Activated CD4-positive, alpha-beta T cell treated with anti-CD3 and anti-CD28 coated beads, Interleukin-2, amount 50 U/mL, for 4 hours (primary cell): ENCODE results near the gene SRSF3.
"Not testable (repeated sequence)": the region's sequence is repeated elsewhere in the genome, so short reads cannot be mapped to it uniquely, and the experiment has no call there.

Experiments
- DNase-seq, 2 experiments: peaks; one replicate each; pipeline ENCODE4 v3.0.0-alpha.2; 2020

The SRSF3 gene

DNA sequence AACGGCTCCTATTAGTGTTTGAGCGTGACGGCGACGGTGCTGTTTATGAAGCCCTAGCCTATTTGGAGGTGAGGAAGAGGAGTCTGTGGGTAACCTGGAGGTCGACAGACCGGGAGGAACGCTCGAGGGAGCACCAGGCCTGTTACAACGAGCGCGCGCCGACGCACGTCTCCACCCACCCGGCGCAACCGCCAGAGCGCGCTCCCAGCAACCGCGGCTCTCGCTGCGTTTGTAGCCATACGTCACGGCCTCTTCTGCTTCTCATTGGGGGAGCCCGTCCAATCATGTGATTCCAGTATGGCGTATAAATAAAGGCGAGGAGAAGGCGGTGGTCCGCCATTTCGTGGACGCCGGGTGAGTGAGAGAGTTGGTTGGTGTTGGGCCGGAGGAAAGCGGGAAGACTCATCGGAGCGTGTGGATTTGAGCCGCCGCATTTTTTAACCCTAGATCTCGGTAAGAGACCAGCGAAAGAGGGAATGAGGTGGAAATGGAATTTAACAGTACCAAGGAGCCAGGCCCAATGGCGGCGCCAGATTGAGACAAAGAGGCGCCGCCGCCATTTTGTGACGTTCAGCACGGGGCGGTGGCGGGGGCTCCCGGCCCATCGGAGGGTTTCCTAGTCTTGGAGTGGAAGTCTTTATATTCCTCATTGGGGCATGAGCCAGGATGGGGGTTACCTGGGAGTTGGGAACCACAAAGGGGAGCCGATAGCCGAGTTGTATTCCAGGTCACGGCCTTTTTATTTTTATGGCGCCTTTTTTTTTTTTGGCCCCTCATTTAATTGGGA lies at the start of gene SRSF3:
SRSF3 (plus strand) TSS at position 334 of the 787 bp plus-strand sequence. CDS start 2,401 bp downstream, outside the sequence.
- DNase-seq, result peak; percentile 89 to 91

DNA sequence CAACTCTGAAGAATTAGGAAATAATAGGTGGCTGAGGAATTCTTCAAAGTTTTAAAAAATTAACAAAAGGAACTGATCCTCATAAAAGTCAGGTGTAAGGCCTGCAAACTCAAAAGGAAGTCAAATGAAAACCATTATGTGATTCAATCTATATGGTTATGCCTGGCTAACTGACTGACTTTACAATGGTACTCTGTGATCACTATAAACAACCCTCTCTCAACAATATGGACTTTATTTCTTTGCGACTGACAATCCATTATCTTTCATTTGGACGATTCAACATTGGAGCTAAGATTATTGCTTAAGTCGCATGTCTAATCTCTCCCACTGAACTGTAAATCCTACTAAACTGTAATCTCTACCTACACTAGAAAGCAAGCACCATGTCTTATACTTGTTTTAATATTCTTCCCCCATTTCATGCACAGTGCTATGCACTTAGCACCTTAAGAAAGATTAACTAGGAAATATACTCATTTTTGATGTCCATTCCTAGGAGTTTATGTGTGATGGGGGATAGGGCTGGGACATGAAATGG lies 48.3 kb upstream of the SRSF3 start:
- DNase-seq, result no peak

DNA sequence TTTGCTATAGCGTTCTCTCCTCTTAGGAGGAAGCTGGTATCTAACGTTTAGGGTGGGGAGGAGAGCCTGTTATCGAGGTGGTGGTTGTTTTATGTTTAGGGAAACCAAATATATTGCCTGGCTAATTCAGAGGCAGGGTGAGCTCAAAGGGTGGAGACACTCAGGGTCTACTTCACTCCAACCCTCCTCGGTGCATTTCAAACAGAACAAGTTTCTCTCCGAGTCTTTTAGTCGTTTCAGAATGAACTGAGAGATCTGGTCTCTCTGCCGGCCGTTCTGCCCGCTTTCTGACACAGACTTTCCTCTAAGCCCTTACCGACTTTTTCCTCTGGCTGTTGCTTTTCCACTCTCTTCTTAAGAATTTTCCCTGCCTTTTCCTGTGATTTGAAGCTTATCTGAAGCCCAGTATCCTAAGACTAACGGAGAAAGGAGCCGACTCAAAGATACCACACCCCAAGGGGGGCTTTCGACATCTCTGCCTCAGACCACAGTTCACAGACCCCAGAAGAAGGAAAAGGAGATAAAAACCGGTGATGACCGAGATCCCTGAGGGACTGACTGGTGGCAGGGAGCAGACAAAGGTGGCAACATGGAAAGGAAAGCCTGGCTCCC lies 47.7 kb upstream of the SRSF3 start:
- DNase-seq, result no peak

- DNase-seq, result peak; percentile 87 to 88
Observed at GRCh38 chr6:36546920-36547645, 47.1 kb upstream of the SRSF3 start, which contains the start of gene STK38. Gene STK38, minus strand, starts transcription at chr6:36547479. Its CDS starts 7,277 bp downstream, at chr6:36540202.

DNA sequence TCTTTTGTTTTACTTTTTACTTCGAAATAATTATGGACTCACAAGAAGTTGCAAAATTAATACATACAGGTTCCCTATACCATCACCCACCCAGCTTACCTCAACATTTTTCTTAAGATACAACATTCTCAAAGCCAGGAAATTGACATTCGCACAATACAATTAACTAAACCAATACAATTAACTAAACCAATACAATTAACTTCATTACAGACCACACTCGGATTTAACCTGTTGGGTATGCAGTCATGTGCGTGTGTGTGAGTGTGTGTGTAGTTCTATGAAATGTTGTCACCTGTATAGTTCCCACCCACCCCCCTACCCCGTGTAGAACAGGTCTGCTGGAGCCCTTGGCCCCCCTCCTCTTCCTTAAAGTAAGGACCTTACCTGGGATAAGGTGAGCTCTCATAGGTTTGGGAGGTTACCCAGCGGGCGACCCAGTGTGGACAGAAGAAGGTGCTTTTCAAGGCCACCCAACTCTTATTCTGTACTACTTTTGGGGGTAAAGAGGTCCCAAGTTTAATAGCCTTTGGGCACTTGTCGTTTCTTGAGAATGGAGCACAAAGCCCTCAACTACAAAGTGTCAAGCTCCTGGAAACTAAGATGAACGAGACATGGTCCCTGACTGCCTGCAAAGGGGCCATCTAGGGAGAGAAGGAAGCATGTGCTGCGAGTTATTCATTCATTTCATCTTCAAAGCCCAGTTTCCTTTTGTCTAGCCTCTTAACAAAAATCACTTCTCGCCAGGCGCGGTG lies 46.3 kb upstream of the SRSF3 start:
- no peak for DNase-seq

- DNase-seq, result no peak
Observed at GRCh38 chr6:36548401-36548743, 45.8 kb upstream of the SRSF3 start.

GRCh38 chr6:36550473-36551000 lies 43.6 kb upstream of the SRSF3 start:
- no peak for DNase-seq

DNA sequence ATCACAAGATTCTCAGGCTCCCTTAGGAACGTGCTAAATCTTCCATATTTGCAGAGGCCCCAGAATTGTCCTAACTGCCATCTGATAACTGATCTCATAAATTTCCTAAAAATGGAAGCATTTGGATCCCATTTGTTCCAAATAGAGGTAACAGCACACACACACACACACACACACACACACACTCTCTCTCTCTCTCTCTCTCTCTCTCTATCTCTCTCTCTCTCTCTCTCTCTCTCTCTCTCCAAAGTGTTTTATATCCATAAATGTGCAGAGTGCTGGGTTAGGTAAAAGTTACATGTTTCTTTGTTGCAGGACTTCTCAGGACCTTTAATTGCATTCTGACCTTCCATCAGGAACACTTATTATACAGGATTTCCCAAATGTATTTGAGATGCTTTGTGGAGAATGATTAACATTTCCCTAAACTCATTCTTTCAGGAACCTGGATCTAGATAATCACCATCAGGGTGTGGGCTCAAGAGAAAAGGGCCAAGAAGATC lies 38.4 kb upstream of the SRSF3 start:
- DNase-seq, result no peak

DNA sequence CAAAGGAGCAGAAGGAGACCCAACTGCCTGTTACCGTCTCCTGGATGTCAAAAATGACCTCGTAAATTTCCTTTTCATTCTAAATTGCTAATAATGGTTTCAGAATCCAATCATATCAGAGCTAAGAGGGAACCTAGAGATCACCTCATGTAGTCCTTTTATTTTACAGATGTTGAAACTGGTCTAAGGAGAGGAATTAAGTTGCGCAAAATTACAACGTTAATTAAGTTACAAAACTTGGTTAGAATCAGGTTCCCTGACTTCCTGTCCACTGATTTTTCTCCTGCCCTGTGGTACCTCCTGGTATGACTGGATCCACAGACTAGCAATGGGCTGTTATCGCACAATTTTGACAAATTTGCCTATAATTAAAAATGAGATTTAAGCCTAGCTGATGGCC lies 37.9 kb upstream of the SRSF3 start:
- DNase-seq, result no peak

- DNase-seq, result no peak
Observed at GRCh38 chr6:36559011-36559793, 35.0 kb upstream of the SRSF3 start.

- no peak for DNase-seq
Observed at GRCh38 chr6:36560822-36561221, 33.3 kb upstream of the SRSF3 start.

DNA sequence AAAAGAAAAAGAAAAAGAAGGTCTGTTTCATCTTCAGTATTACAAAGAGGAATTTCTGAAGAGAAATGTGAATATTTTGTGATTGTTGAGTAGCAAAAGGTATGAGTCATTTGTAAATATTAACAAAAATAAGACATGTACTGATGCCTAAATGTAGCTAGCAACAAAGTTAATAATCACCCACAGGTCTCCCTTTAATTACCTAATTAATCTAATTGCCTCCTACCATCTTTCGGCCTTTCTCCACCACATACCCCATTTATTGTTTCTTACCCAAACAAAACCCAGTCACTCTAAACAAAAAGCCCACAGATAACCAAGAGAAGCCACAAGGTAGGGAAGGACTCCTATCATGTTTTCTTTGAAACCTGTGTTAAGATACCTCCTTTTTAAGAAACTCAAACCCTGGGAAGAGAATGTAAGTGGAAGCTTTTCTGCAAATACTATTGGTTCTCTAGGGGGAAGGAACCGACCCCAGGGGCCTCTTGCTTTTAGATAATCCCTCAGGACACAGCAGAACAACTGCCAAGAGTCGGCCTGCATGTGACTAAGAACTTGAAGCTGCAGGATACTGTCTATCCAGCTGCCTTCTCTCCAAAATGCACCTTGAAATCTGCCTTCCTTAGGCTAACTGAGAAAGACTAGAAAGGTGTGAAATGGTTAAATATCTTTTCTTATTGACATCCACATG lies 30.8 kb upstream of the SRSF3 start:
- DNase-seq, result no peak

- no peak for DNase-seq
Observed at GRCh38 chr6:36563928-36564284, 30.3 kb upstream of the SRSF3 start.

DNA sequence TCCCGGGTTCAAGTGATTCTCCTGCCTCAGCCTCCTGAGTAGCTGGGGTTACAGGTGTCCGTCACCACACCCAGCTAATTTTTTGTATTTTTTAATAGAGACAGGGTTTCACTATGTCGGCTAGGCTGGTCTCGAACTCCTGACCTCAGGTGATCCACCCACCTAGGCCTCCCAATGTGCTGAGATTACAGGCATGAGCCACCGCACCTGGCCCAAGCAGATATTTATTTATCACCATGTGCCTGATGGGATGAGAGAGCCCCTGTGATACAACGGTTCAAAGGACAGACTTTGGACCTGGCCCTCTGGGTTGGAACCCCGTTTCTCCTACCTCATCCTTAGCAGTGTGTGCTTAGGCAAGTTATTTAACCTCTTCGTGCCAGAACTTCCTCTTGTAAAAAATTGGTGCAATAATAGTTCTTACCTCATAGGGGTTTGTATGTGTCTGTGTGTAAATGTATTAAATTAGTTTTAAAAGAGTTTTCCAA lies 27.7 kb upstream of the SRSF3 start:
- DNase-seq, result no peak

- DNase-seq, result no peak
Observed at GRCh38 chr6:36570264-36570663, 23.9 kb upstream of the SRSF3 start.

GRCh38 chr6:36571122-36572043 lies 22.8 kb upstream of the SRSF3 start:
- DNase-seq, result no peak

DNA sequence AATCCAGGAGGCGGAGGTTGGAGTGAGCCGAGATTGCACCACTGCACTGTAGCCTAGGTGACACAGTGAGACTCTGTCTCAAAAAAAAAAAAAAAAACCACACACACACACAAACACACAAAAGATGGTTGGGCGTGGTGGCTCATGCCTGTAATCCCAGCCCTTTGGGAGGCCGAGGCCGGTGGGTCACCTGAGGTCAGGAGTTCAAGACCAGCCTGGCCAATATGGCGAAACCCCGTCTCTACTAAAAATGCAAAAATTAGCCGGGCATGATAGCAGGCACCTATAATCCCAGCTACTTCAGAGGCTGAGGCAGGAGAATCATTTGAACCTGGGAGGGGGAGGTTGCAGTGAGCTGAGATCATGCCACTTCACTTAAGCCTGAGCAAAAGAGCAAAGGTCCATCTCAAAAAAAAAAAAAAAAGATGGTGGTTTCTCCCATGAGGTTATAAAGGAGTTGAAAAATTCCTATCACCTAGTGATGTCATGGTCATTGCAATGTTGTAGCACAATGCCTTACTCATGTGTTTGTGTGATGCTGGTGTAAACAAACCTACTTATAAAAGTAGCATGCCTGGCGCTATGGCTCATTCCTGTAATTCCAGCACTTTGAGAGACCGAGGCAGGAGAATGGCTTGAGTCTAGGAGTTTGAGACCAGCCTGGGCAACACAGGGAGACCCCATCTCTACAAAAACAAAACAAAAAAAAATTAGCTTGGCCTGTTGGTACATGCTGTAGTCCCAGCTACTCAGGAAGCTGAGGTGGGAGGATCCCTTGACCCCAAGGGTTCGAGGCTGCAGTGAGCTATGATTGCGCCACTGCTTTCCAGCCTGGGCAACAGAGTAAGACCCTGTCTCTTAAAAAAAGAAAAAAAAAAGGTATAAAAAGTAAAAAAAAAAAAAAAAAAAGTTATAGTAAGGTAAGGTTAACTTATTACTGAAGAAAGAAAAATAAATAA lies 21.5 kb upstream of the SRSF3 start:
- DNase-seq, result not testable (repeated sequence)

- DNase-seq, result no peak
Observed at GRCh38 chr6:36574679-36575078, 19.5 kb upstream of the SRSF3 start.
